ENCODE data around the gene CDC42BPG.

DNA sequence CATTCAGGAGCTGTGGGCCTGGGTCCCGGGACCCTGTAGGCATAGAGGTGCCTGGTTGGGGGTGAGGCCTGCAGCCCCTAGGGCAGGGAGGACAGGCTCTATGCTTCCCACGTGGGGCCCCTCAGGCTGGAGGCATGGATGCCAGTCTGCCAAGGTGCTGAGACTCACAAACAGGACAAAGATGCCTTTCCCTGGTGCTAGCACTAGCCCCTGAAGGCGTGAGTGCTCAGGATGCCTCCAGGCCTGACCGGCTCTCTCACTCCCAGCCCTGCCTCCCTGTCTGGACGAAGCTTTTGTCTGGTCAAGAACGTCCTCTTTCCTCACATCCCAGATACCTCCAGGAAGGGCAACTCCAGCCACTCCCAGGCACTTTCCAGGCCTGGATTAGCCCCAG, 2.1 kb downstream of the CDC42BPG start:
- TF ChIP-seq POLR2A (IDR thresholded peaks at IDR 0.05) (no peak), POLR2AphosphoS5 (IDR thresholded peaks at IDR 0.05; ENCODE audit: insufficient read depth in 1 of 2, low read depth in 1 of 2) (no peak)
- TF ChIP-seq, protein P1, sequence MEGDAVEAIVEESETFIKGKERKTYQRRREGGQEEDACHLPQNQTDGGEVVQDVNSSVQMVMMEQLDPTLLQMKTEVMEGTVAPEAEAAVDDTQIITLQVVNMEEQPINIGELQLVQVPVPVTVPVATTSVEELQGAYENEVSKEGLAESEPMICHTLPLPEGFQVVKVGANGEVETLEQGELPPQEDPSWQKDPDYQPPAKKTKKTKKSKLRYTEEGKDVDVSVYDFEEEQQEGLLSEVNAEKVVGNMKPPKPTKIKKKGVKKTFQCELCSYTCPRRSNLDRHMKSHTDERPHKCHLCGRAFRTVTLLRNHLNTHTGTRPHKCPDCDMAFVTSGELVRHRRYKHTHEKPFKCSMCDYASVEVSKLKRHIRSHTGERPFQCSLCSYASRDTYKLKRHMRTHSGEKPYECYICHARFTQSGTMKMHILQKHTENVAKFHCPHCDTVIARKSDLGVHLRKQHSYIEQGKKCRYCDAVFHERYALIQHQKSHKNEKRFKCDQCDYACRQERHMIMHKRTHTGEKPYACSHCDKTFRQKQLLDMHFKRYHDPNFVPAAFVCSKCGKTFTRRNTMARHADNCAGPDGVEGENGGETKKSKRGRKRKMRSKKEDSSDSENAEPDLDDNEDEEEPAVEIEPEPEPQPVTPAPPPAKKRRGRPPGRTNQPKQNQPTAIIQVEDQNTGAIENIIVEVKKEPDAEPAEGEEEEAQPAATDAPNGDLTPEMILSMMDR (IDR thresholded peaks at IDR 0.05), result no peak
